Smooth muscle cell (in vitro differentiated cells): ENCODE results near the gene CELF6. TPM values are rescaled to one million over a fixed set of nuclear protein-coding genes. Genes with fewer than 3 reads are reported as not detected.

Source experiments
- DNase-seq: peaks from one replicate; lab custom pipeline; 2025; ENCODE audit not compliant: unreplicated experiment; lab: John Stamatoyannopoulos, UW
- H2AFZ ChIP-seq: fragments of 200-600 bp; sonication (generic); 2 replicates; pipeline ENCODE4 v1.6.0; 2016; ENCODE audit warnings: antibody characterized with exemption, low read depth, mild to moderate bottlenecking
- H3F3A ChIP-seq: fragments of 200-600 bp; sonication (generic); 2 replicates; pipeline ENCODE4 v1.6.0; 2017; ENCODE audit warnings: antibody characterized with exemption, low read depth
- H3K27ac ChIP-seq: fragments of 200-600 bp; sonication (generic); 2 replicates; pipeline ENCODE4 v1.5.1; 2016; ENCODE audit warnings: low read depth, mild to moderate bottlenecking
- H3K27me3 ChIP-seq: fragments of 200-600 bp; sonication (generic); 2 replicates; pipeline ENCODE4 v1.6.1; 2016; ENCODE audit warnings: low read depth, mild to moderate bottlenecking
- H3K36me3 ChIP-seq: fragments of 200-600 bp; sonication (generic); 2 replicates; pipeline ENCODE4 v1.5.1; 2016; ENCODE audit warnings: low read depth
- H3K4me1 ChIP-seq: fragments of 200-600 bp; sonication (generic); 2 replicates; pipeline ENCODE4 v1.5.1; 2016; ENCODE audit warnings: low read depth
- H3K4me2 ChIP-seq: fragments of 200-600 bp; sonication (generic); 2 replicates; pipeline ENCODE4 v1.6.0; 2016; ENCODE audit warnings: mild to moderate bottlenecking
- H3K4me3 ChIP-seq: fragments of 200-600 bp; sonication (generic); 2 replicates; pipeline ENCODE4 v1.5.1; 2016; ENCODE audit warnings: mild to moderate bottlenecking
- H3K79me2 ChIP-seq: fragments of 200-600 bp; sonication (generic); 2 replicates; pipeline ENCODE4 v1.6.0; 2016; ENCODE audit warnings: low read depth, mild to moderate bottlenecking
- H3K9ac ChIP-seq: fragments of 200-600 bp; sonication (generic); 2 replicates; pipeline ENCODE4 v1.6.0; 2016; ENCODE audit warnings: low read depth
- H3K9me3 ChIP-seq: fragments of 200-600 bp; sonication (generic); replicated peaks from 2 replicates; pipeline ENCODE4 v1.5.1; 2016; ENCODE audit warnings: low read depth
- H4K20me1 ChIP-seq: fragments of 200-600 bp; sonication (generic); 2 replicates; pipeline ENCODE4 v1.6.0; 2016; ENCODE audit warnings: low read depth
- CTCF ChIP-seq: fragments of 200-600 bp; sonication (generic); IDR thresholded peaks from 2 replicates; pipeline ENCODE4 v1.5.1; 2017; ENCODE audit warnings: borderline replicate concordance, mild to moderate bottlenecking, antibody characterized with exemption; ENCODE audit not compliant: insufficient read depth, poor library complexity, severe bottlenecking
- WGBS: methylation state at CpG from one replicate; pipeline ENCODE4 v1.1.7; 2016; ENCODE audit warnings: low lambda C conversion rate; 5-methylcytosine and 5-hydroxymethylcytosine counted together
- polyA plus RNA-seq: library from polyadenylated mRNA; unstranded; fragments of >200 nt; fragmentation: Nextera tagmentation; extraction: Ambion mirVana; gene quantifications from 2 replicates; pipeline ENCODE4 v1.2.1, GENCODE V29; 2016
- total RNA-seq: library from RNA; depleted of rRNA; stranded (reverse); fragments of >200 nt; gene quantifications from 2 replicates; pipeline ENCODE4 v1.2.3, GENCODE V29; 2014

The CELF6 gene
- total and polyA plus RNA-seq, 2 experiments from 2014 or later: 0.43 to 1.9 TPM

- Histone ChIP-seq H3K4me1 (no peaks in the 10 kb centered on the region), H2AFZ (no peak overlapping the region), H3F3A (no peaks in the 10 kb centered on the region), H3K79me2 (no peaks in the 10 kb centered on the region), H3K9me3 (no peaks in the 10 kb centered on the region), H3K9ac (no peak overlapping the region), H3K4me3 (no peak overlapping the region), H4K20me1 (no peaks in the 10 kb centered on the region), H3K27me3 (peaks cover 3% of the 10 kb centered on the region), H3K36me3 (no peaks in the 10 kb centered on the region), H3K27ac (no peak overlapping the region), H3K4me2 (no peak overlapping the region)
- no peak for DNase-seq
- WGBS: 91% methylated on average over 7 of the region's 7 CpGs
- TF ChIP-seq CTCF: no peak
These were observed 15.4 kb downstream of the CELF6 start for GRCh38 chr15:72304596-72304995.

GRCh38 chr15:72302955-72303354 is 17.0 kb downstream of the CELF6 start:
- Histone ChIP-seq H3K9me3 (no peaks in the 10 kb centered on the region), H3K36me3 (no peaks in the 10 kb centered on the region), H3K27ac (no peak overlapping the region), H3K4me2 (no peak overlapping the region), H4K20me1 (no peaks in the 10 kb centered on the region), H3K4me3 (no peak overlapping the region), H3K4me1 (no peaks in the 10 kb centered on the region), H3F3A (no peaks in the 10 kb centered on the region), H3K9ac (no peak overlapping the region), H3K79me2 (no peaks in the 10 kb centered on the region), H2AFZ (no peak overlapping the region), H3K27me3 (peaks cover 14% of the 10 kb centered on the region)
- 32% methylated on average over 1 of the region's 1 CpG for WGBS
- DNase-seq: no peak
- no peak for TF ChIP-seq CTCF

- no peaks in the 10 kb centered on the region for H3K79me2 ChIP-seq
These were observed 30.2 kb downstream of the CELF6 start for GRCh38 chr15:72289597-72290325.

More at GRCh38 chr15:72289597-72290325, 30.2 kb downstream of the CELF6 start:
- no peak overlapping the region for H2AFZ ChIP-seq
- no peak overlapping the region for H3K4me2 ChIP-seq
- H3K27ac ChIP-seq: no peak overlapping the region
- no peaks in the 10 kb centered on the region for H3K9me3 ChIP-seq
- no peaks in the 10 kb centered on the region for H4K20me1 ChIP-seq
- no peak for TF ChIP-seq CTCF
- H3K9ac ChIP-seq: no peak overlapping the region
- H3K4me1 ChIP-seq: no peaks in the 10 kb centered on the region
- no peaks in the 10 kb centered on the region for H3K36me3 ChIP-seq
- no peaks in the 10 kb centered on the region for H3K27me3 ChIP-seq
- DNase-seq: no peak
- H3F3A ChIP-seq: no peaks in the 10 kb centered on the region
- H3K4me3 ChIP-seq: no peak overlapping the region
- 92% methylated on average over 50 of the region's 52 CpGs for WGBS
